K562 (cell line): ENCODE results near the gene TAS2R40. TPM values are rescaled to one million over a fixed set of nuclear protein-coding genes. Genes with fewer than 3 reads are reported as not detected.
A peak's percentile ranks its signal among the peaks of the same experiment; 100 is the strongest.

ENCODE experiments used
- ATAC-seq: fragments of 200-7000 bp; cut with Tn5 transposase; 3 replicates; pipeline ENCODE4 v1.9.1; 2020; ENCODE audit warnings: moderate library complexity
- BruUV-seq: library from RNA; stranded (reverse); fragments of 400-500 nt; replicated peaks from 2 replicates; lab custom pipeline; 2021; lab: Mats Ljungman, UMichigan
- CTCF ChIA-PET: fragments of 300-600 bp; formaldehyde crosslinking; extraction: SDS; loops from one replicate; lab custom pipeline; 2021; ENCODE audit warnings: low intra/inter-chr PET ratio; lab: Yijun Ruan, JAX
- POLR2A ChIA-PET: fragments of 300-600, 350-650 bp; sonication (Branson Sonifier 250); formaldehyde crosslinking; extraction: SDS; loops from one replicate; lab custom pipeline; 2021; ENCODE audit warnings: antibody characterized with exemption, inconsistent platforms; lab: Yijun Ruan, JAX
- DNase-seq, 4 experiments: peaks; one replicate each; pipeline versions ENCODE4 v3.0.0 to v3.0.0-alpha.2; 2011 to 2018; ENCODE audit warnings: low spot score in 3 of 4, mixed read lengths in 3 of 4; ENCODE audit errors: extremely low read depth in 1 of 4
- FAIRE-seq: peaks from 2 replicates; lab custom pipeline; 2011; peaks lifted over from hg19 to GRCh38; lab: Jason Lieb, UNC
- H2AFZ ChIP-seq: 2 replicates; pipeline ENCODE4 v1.6.0; 2011; ENCODE audit warnings: low read depth, low read length, control low read depth, inconsistent platforms
- H3K27ac ChIP-seq: fragments of 200-600 bp; 3 replicates; pipeline ENCODE4 v1.8.0; 2011; ENCODE audit warnings: low read depth, mild to moderate bottlenecking, control low read depth, inconsistent platforms, low read length, moderate library complexity, mixed read lengths; ENCODE audit errors: extremely low read depth
- H3K27me3 ChIP-seq, 2 experiments: fragments of 300-600 bp in 1 of 2; 2 replicates in 1 of 2; 3 replicates in 1 of 2; pipeline versions ENCODE4 v1.6.0 to v1.8.0; 2011; ENCODE audit warnings: inconsistent platforms in 2 of 2, low read length in 2 of 2, mild to moderate bottlenecking in 1 of 2, mixed read lengths in 1 of 2, moderate library complexity in 1 of 2; ENCODE audit not compliant: control insufficient read depth in 2 of 2, insufficient read depth in 2 of 2
- H3K36me3 ChIP-seq: fragments of 300-600 bp; 3 replicates; pipeline ENCODE4 v1.8.0; 2011; ENCODE audit warnings: mild to moderate bottlenecking, low read length, inconsistent platforms; ENCODE audit not compliant: control insufficient read depth, insufficient read depth
- H3K4me1 ChIP-seq, 2 experiments: fragments of 200-600 bp in 1 of 2; replicated peaks in 1 of 2; 2 replicates in 1 of 2; 3 replicates in 1 of 2; pipeline versions ENCODE4 v1.5.1 to v1.8.0; 2011; ENCODE audit warnings: inconsistent platforms in 2 of 2, low read length in 2 of 2, mild to moderate bottlenecking in 1 of 2, mixed read lengths in 1 of 2, moderate library complexity in 1 of 2; ENCODE audit not compliant: control insufficient read depth in 2 of 2, insufficient read depth in 2 of 2
- H3K4me2 ChIP-seq: 2 replicates; pipeline ENCODE4 v1.6.1; 2011; ENCODE audit warnings: low read length, control low read depth, inconsistent platforms, mixed read lengths; ENCODE audit not compliant: insufficient read depth
- H3K4me3 ChIP-seq: fragments of 200-600 bp; sonication (generic), shearing (Covaris generic); 2 replicates; pipeline ENCODE4 v1.5.1; 2016; ENCODE audit warnings: control low read depth, inconsistent platforms
- H3K79me2 ChIP-seq: fragments of 200-600 bp; 3 replicates; pipeline ENCODE4 v1.8.0; 2011; ENCODE audit warnings: low read length, inconsistent platforms; ENCODE audit not compliant: control insufficient read depth, insufficient read depth
- H3K9ac ChIP-seq, 2 experiments: 2 replicates each; pipeline versions ENCODE4 v1.6.0 to v1.6.1; 2011; ENCODE audit warnings: low read depth in 2 of 2, low read length in 2 of 2, control low read depth in 1 of 2, inconsistent platforms in 1 of 2, mild to moderate bottlenecking in 1 of 2, mixed read lengths in 1 of 2; ENCODE audit not compliant: insufficient read depth in 1 of 2
- H3K9me1 ChIP-seq: one replicate; pipeline ENCODE4 v1.6.0; 2011; ENCODE audit warnings: inconsistent platforms, mild to moderate bottlenecking, low read length, moderate library complexity; ENCODE audit not compliant: control insufficient read depth, insufficient read depth
- H3K9me3 ChIP-seq: replicated peaks from 2 replicates; pipeline ENCODE4 v1.5.1; 2011; ENCODE audit warnings: low read depth, low read length, inconsistent platforms; ENCODE audit not compliant: control insufficient read depth, insufficient read depth
- H4K20me1 ChIP-seq: replicated peaks from 2 replicates; pipeline ENCODE4 v1.6.1; 2011; ENCODE audit warnings: low read length, inconsistent platforms, mixed read lengths; ENCODE audit not compliant: control insufficient read depth, insufficient read depth
- ATF1 ChIP-seq, 2 experiments: fragments of 450-650 bp in 1 of 2; IDR thresholded peaks; 2 replicates each; pipeline ENCODE4 v1.6.1; 2016; ENCODE audit warnings: missing compliant biosample characterization in 1 of 2, missing genetic modification characterization in 1 of 2
- CBFA2T3 ChIP-seq: fragments of 450-650 bp; IDR thresholded peaks from 2 replicates; pipeline ENCODE4 v1.6.1; 2017
- CHCHD3 ChIP-seq: fragments of 250-450 bp; sonication (Bioruptor Pico); IDR thresholded peaks from 2 replicates; pipeline ENCODE4 v2.1.2; 2022; ENCODE audit warnings: mild to moderate bottlenecking
- CTBP1 ChIP-seq: fragments of 450-650 bp; IDR thresholded peaks from 2 replicates; pipeline ENCODE4 v1.6.1; 2016; ENCODE audit warnings: borderline replicate concordance
- DNMT1 ChIP-seq: fragments of 450-650 bp; IDR thresholded peaks from 2 replicates; pipeline ENCODE4 v1.6.1; 2016; ENCODE audit warnings: antibody characterized with exemption, mild to moderate bottlenecking
- KAT7 ChIP-seq: sonication (generic); formaldehyde crosslinking; IDR thresholded peaks from 2 replicates; pipeline ENCODE4 v1.8.0; 2022; ENCODE audit warnings: missing genetic modification reagents, mild to moderate bottlenecking, borderline replicate concordance
- MTA2 ChIP-seq: fragments of 450-650 bp; IDR thresholded peaks from 2 replicates; pipeline ENCODE4 v1.6.1; 2016; ENCODE audit warnings: low read depth
- XRCC5 ChIP-seq: fragments of 200-400 bp; formaldehyde crosslinking; IDR thresholded peaks from 2 replicates; pipeline ENCODE4 v1.6.1; 2017; ENCODE audit warnings: low read depth, mild to moderate bottlenecking, low read length
- ZBTB7A ChIP-seq: IDR thresholded peaks from 2 replicates; pipeline ENCODE4 v1.6.1; 2011; ENCODE audit warnings: low read depth, mild to moderate bottlenecking, low read length, moderate library complexity, borderline replicate concordance; ENCODE audit not compliant: control insufficient read depth
- ZKSCAN8 ChIP-seq: fragments of 200-800 bp; sonication (Bioruptor generic); IDR thresholded peaks from 2 replicates; pipeline ENCODE4 v1.6.1; 2016; ENCODE audit warnings: missing genetic modification characterization, missing compliant biosample characterization
- ZNF217 ChIP-seq: sonication (generic); formaldehyde crosslinking; IDR thresholded peaks from 2 replicates; pipeline ENCODE4 v1.8.0; 2022; ENCODE audit warnings: mild to moderate bottlenecking, missing genetic modification reagents
- ZNF57 ChIP-seq: fragments of 450-650 bp; formaldehyde crosslinking; IDR thresholded peaks from 2 replicates; pipeline ENCODE4 v1.4.0; 2020; ENCODE audit warnings: mild to moderate bottlenecking, moderate library complexity
- WGBS: fragments of 100-300 bp; shearing (Covaris generic); methylation state at CpG from one replicate; pipeline ENCODE4 v1.1.6; 2016; ENCODE audit warnings: low coverage, mixed read lengths; ENCODE audit not compliant: insufficient coverage; ENCODE audit errors: missing lambda C conversion rate; 5-methylcytosine and 5-hydroxymethylcytosine counted together
- in situ Hi-C: fragments of 300-500 bp; cut with MboI; formaldehyde crosslinking; loops from 4 replicates; pipeline ENCODE4 v1.15.0; 2018; ENCODE audit warnings: inconsistent platforms, mixed read lengths
- intact Hi-C: fragments of 100-400 bp; cut with micrococcal nuclease; formaldehyde crosslinking; loops from 2 replicates; pipeline ENCODE4 v1.14.2; 2022
- polyA plus RNA-seq, 8 experiments: library from polyadenylated mRNA; depleted of rRNA in 4 of 8; stranded (reverse) in 5 of 8; unstranded in 3 of 8; fragments of >200 nt; fragmentation: Nextera tagmentation in 2 of 8; fragmentation: Illumina TruSeq in 1 of 8; extraction: Ambion mirVana in 2 of 8; extraction: Trizol in 1 of 8; gene quantifications; 2 replicates each; pipeline versions ENCODE4 v1.2.1 to v1.2.3, GENCODE V29; 2011 to 2014; ENCODE audit warnings: inconsistent platforms in 1 of 8, missing spikeins in 1 of 8
- total RNA-seq, 7 experiments: library from RNA; depleted of rRNA in 6 of 7; stranded (reverse); fragments of >200 nt in 6 of 7; fragmentation: Illumina TruSeq in 2 of 7; extraction: Trizol in 2 of 7; gene quantifications; 2 replicates each; pipeline versions ENCODE4 v1.2.1 to v1.2.3, GENCODE V29; 2011 to 2021; ENCODE audit warnings: low replicate concordance in 1 of 7
- TF ChIP-seq, protein P1 (sequence below): sonication (generic); formaldehyde crosslinking; IDR thresholded peaks from 2 replicates; pipeline ENCODE4 v1.8.0; 2022; ENCODE audit warnings: missing genetic modification reagents, mild to moderate bottlenecking, borderline replicate concordance
- TF ChIP-seq, protein P2 (sequence below), 2 experiments: fragments of 250-450 bp in 1 of 2; fragments of 450-650 bp in 1 of 2; sonication (Bioruptor Pico) in 1 of 2; IDR thresholded peaks; 2 replicates each; pipeline versions ENCODE4 v1.6.1 to v1.8.0; 2016 to 2021; ENCODE audit warnings: mild to moderate bottlenecking in 2 of 2, moderate library complexity in 2 of 2, missing compliant biosample characterization in 1 of 2, missing genetic modification characterization in 1 of 2
- TF ChIP-seq, protein P3 (sequence below): fragments of 450-650 bp; IDR thresholded peaks from 2 replicates; pipeline ENCODE4 v1.6.1; 2018; ENCODE audit not compliant: partially characterized antibody

TAS2R40 gene
- total and polyA plus RNA-seq, 9 of the 15 experiments (the other 6 are each of a cell fraction or from before 2014, with no cell fraction given), result not detected

DNA sequence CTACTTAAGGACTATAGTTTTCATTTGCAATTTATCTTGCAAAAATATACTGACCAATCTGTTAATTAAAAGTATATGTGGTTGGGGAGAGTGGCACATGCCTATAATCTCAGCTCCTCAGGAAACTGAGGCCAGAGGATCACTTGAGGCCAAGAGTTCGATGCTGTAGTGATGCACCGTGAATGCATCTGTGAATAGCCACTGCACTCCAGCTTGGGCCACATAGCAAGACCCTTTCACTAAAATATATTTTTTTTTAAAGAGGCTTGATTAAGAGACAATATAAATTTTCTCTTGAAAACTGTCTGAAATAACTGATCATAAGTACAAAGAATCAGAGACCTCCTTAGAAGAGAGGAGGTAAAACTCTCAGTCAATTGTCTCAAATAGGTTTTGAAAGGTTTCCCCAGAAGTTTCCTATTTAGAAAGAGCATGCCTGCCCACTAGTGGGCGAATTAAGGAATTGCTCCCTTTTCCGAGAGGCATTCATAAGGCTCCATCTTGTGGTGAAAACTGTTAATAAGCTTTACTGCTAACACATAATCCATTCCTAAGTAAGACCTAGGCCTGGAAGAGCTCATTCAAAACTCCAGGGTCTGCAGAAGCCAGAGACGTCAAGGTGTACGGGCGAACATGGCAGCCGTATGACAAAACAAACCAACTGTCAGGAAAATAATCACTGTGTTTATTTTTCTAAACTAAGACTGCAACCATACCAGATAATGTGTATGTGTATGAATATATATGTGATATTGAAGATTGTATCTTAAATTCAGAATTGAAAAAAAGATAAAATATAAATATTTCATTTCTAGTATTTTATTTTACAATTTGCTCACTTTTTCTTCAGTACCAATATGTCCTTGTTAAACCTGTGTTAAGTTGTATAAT is 6.8 kb upstream of the TAS2R40 start:
- H3K4me1 ChIP-seq, result no peaks in the 10 kb centered on the region
- BruUV-seq, result no TSS peak
- no peak overlapping the region for H3K4me2 ChIP-seq
- WGBS, result under 1% methylated on average over 8 of the region's 8 CpGs
- H4K20me1 ChIP-seq, result no peaks in the 10 kb centered on the region
- in situ Hi-C loops (loop anchor here (5.0 kb wide), 2 partner anchors 203 to 338 kb away; no protein-coding TSS in a partner anchor), intact Hi-C loops (loop anchor here (1.0 to 10.0 kb wide), 5 partner anchors 207 to 613 kb away; partner anchors contain the start of genes EPHB6 and TRPV6)
- H3K27me3 ChIP-seq, result peaks cover 6 to 19% of the 10 kb centered on the region in 2 experiments; a peak in 4 of 5 replicates
- no peaks in the 10 kb centered on the region for H3K36me3 ChIP-seq
- peak; percentile 99 for FAIRE-seq
- no peaks in the 10 kb centered on the region for H3K9me1 ChIP-seq
- no peaks in the 10 kb centered on the region for H3K79me2 ChIP-seq
- CTCF ChIA-PET, result interaction anchor here (0.6 to 6.6 kb wide), 19 partner anchors 13 to 1111 kb away, joined by 3 to 222 read pairs (median 3); partner anchors contain the start of gene EPHB6
- peak; percentile 97 for ATAC-seq
- H3K9me3 ChIP-seq, result no peaks in the 10 kb centered on the region
- H3K4me3 ChIP-seq, result no peak overlapping the region
- peak; percentile 86 to 92 (median 90) for DNase-seq
- POLR2A ChIA-PET, result interaction anchor here (0.6 to 2.0 kb wide), 6 partner anchors 11 to 418 kb away, joined by 3 to 7 read pairs (median 4); no protein-coding TSS in a partner anchor
- H2AFZ ChIP-seq, result no peak overlapping the region
- no peak overlapping the region for H3K27ac ChIP-seq
- no peak overlapping the region for H3K9ac ChIP-seq
- TF ChIP-seq ZBTB7A (no peak), ZNF57 (CRISPR knock-in tag) (no peak), XRCC5 (0 out of 2 replicates have a peak, but pooled peaks have one; percentile 25), CTBP1 (no peak), CBFA2T3 (no peak), ZNF217 (CRISPR knock-in tag) (no peak), DNMT1 (no peak), KAT7 (CRISPR knock-in tag) (no peak), ZKSCAN8 (no peak), CHCHD3 (CRISPR knock-in tag) (no peak), ATF1 (CRISPR knock-in tag; IDR thresholded peaks at IDR 0.05) (no peak), ATF1 (tag; IDR thresholded peaks at IDR 0.05) (0 out of 2 replicates have a peak, but pooled peaks have one; percentile 16), MTA2 (no peak)
- TF ChIP-seq, protein P1, sequence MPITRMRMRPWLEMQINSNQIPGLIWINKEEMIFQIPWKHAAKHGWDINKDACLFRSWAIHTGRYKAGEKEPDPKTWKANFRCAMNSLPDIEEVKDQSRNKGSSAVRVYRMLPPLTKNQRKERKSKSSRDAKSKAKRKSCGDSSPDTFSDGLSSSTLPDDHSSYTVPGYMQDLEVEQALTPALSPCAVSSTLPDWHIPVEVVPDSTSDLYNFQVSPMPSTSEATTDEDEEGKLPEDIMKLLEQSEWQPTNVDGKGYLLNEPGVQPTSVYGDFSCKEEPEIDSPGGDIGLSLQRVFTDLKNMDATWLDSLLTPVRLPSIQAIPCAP (CRISPR knock-in tag), result no peak
- TF ChIP-seq, protein P2, sequence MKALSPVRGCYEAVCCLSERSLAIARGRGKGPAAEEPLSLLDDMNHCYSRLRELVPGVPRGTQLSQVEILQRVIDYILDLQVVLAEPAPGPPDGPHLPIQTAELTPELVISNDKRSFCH (CRISPR knock-in tag; IDR thresholded peaks at IDR 0.05), result no peak
- TF ChIP-seq, protein P2 (tag; IDR thresholded peaks at IDR 0.05), result peak; percentile 45; the same call in 1 of the 2 replicates
- TF ChIP-seq, protein P3, sequence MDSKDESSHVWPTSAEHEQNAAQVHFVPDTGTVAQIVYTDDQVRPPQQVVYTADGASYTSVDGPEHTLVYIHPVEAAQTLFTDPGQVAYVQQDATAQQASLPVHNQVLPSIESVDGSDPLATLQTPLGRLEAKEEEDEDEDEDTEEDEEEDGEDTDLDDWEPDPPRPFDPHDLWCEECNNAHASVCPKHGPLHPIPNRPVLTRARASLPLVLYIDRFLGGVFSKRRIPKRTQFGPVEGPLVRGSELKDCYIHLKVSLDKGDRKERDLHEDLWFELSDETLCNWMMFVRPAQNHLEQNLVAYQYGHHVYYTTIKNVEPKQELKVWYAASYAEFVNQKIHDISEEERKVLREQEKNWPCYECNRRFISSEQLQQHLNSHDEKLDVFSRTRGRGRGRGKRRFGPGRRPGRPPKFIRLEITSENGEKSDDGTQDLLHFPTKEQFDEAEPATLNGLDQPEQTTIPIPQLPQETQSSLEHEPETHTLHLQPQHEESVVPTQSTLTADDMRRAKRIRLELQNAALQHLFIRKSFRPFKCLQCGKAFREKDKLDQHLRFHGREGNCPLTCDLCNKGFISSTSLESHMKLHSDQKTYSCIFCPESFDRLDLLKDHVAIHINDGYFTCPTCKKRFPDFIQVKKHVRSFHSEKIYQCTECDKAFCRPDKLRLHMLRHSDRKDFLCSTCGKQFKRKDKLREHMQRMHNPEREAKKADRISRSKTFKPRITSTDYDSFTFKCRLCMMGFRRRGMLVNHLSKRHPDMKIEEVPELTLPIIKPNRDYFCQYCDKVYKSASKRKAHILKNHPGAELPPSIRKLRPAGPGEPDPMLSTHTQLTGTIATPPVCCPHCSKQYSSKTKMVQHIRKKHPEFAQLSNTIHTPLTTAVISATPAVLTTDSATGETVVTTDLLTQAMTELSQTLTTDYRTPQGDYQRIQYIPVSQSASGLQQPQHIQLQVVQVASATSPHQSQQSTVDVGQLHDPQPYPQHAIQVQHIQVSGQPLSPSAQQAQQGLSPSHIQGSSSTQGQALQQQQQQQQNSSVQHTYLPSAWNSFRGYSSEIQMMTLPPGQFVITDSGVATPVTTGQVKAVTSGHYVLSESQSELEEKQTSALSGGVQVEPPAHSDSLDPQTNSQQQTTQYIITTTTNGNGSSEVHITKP, result peak; percentile 23
